Activated T-helper 1 cell treated with Interleukin-2 at 50 U/mL for 16 hours (primary cell): ENCODE results near the gene CABP4.

Source experiments
- DNase-seq: peaks from one replicate; pipeline ENCODE4 v3.0.0-alpha.2; 2020; ENCODE audit warnings: low read depth

CABP4 gene

GRCh38 chr11:67435727-67436458 lies 19.3 kb upstream of the CABP4 start:
- DNase-seq = no peak

GRCh38 chr11:67436459-67437081 lies 18.6 kb upstream of the CABP4 start:
- peak; percentile 49 for DNase-seq

GRCh38 chr11:67437082-67437808 lies 17.9 kb upstream of the CABP4 start, which contains the start of gene PTPRCAP:
Gene PTPRCAP (minus strand): TSS chr11:67437682. CDS start chr11:67437619, 63 bp downstream.
- DNase-seq = peak; percentile 78

GRCh38 chr11:67437809-67438157 lies 17.4 kb upstream of the CABP4 start:
- DNase-seq = no peak

- DNase-seq = peak; percentile 59
These were observed 16.8 kb upstream of the CABP4 start for GRCh38 chr11:67438158-67438902.

GRCh38 chr11:67439321-67440228 lies 15.6 kb upstream of the CABP4 start:
- DNase-seq = no peak

GRCh38 chr11:67440229-67441097 lies 14.7 kb upstream of the CABP4 start:
- no peak for DNase-seq

GRCh38 chr11:67441098-67441563 lies 14.0 kb upstream of the CABP4 start:
- no peak for DNase-seq

- no peak for DNase-seq
These were observed 13.3 kb upstream of the CABP4 start for GRCh38 chr11:67441731-67442351.

GRCh38 chr11:67442504-67443404 lies 12.4 kb upstream of the CABP4 start:
- no peak for DNase-seq

GRCh38 chr11:67445515-67445914 lies 9.6 kb upstream of the CABP4 start:
- DNase-seq = no peak

- no peak for DNase-seq
These were observed 6.9 kb upstream of the CABP4 start for GRCh38 chr11:67448220-67448609.

- no peak for DNase-seq
These were observed 5.9 kb upstream of the CABP4 start for GRCh38 chr11:67449116-67449844.

- no peak for DNase-seq
These were observed 4.1 kb upstream of the CABP4 start for GRCh38 chr11:67450796-67451657.

- DNase-seq = no peak
These were observed 3.5 kb upstream of the CABP4 start for GRCh38 chr11:67451658-67451976.

GRCh38 chr11:67452141-67452952 lies 2.8 kb upstream of the CABP4 start, which contains the start of gene GPR152:
Gene GPR152 (minus strand): TSS chr11:67452729. CDS start chr11:67452724, 5 bp downstream.
- DNase-seq = no peak
